Ovary (tissue), 3 donors: ENCODE measurements around the gene MTFR1L.

Source experiments
- CTCF ChIP-seq, 3 donors: fragments of 450-650 bp in 2 of 3; fragments of 200-600 bp in 1 of 3; IDR thresholded peaks; one replicate each; pipeline versions ENCODE4 v1.5.1 to v1.8.0; 2016 to 2022; ENCODE audit warnings: antibody characterized with exemption in 3 of 3, mild to moderate bottlenecking in 1 of 3
- EP300 ChIP-seq: sonication (generic); formaldehyde crosslinking; IDR thresholded peaks from one replicate; pipeline ENCODE4 v1.6.1; 2017; ENCODE audit warnings: antibody characterized with exemption
- donor health status: DM: no; HTN: no; CAD: no.

- TF ChIP-seq CTCF (IDR thresholded peaks at IDR 0.05) (no peak), EP300 (no peak)
These were observed 23.7 kb downstream of the MTFR1L start for GRCh38 chr1:25843483-25843882.
